Ramos (cell line): ENCODE data around the gene MAGI2.

Experiments
- in situ Hi-C: fragments of 300-500 bp; cut with MboI; formaldehyde crosslinking; loops from one replicate; pipeline ENCODE4 v1.14.3; 2022; ENCODE audit warnings: low sequenced_read_pairs; ENCODE audit not compliant: unreplicated experiment

MAGI2 gene

GRCh38 chr7:79199266-79199665 is 254.2 kb downstream of the MAGI2 start:
- in situ Hi-C loops = no loop called here

GRCh38 chr7:79185605-79186004 is 267.9 kb downstream of the MAGI2 start:
- in situ Hi-C loops = no loop called here

GRCh38 chr7:79182283-79182682 is 271.2 kb downstream of the MAGI2 start:
- in situ Hi-C loops = no loop called here

- in situ Hi-C loops = no loop called here
Observed at GRCh38 chr7:79180533-79180932, 272.9 kb downstream of the MAGI2 start.

DNA sequence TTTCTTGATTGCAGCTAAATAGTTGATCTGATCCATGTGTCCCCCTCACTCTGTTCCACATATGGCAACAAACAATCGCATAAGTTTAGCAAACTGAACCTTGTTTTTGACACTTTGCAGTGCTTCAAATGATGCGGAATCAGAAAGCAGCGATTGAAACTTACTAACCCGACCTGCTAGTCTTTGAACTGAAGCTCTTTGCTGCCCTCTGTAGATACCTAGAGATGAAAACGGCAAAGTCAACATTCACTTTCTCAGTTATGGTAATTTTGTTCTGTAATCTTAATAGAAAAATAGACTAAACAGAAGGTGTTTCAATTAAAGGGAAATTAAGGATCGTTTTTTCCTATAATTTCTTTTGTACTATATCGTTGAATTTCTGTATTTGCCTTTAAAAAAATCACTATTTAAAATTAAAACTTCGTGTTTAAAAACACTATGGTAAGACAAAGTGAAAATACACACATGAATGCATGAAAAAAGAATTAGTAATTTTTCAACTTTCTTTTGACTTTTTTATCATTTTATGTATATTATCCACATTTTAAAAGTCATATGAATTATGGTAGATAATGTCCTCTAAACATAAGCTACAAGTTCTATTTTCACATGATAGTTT is 276.5 kb downstream of the MAGI2 start:
- in situ Hi-C loops = no loop called here

GRCh38 chr7:79175374-79175773 is 278.1 kb downstream of the MAGI2 start:
- in situ Hi-C loops = no loop called here

GRCh38 chr7:79165225-79165624 is 288.2 kb downstream of the MAGI2 start:
- in situ Hi-C loops = no loop called here

- in situ Hi-C loops = no loop called here
Observed at GRCh38 chr7:79159040-79159664, 294.3 kb downstream of the MAGI2 start.

- in situ Hi-C loops = no loop called here
Observed at GRCh38 chr7:79157281-79157680, 296.2 kb downstream of the MAGI2 start.

GRCh38 chr7:79149831-79150230 is 303.6 kb downstream of the MAGI2 start:
- in situ Hi-C loops = no loop called here

GRCh38 chr7:79142706-79143105 is 310.8 kb downstream of the MAGI2 start:
- in situ Hi-C loops = no loop called here

DNA sequence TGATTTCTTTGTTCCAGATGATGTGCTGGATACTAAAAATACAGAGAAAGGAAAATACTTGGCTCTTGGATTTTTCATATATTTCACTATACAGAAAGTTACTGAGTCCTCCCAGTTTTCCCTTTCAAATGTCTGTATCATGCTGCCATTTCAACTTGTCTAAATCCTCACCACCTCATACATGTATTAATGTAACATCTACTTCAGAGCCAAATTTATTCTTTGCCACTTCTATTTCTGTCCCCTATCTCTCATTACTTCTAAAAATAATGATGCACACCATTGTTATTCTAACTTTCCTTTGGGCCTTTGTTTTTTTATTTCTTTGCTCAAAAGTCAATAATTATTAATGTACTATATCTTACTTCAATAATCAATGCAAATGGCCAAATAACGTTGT is 312.2 kb downstream of the MAGI2 start:
- in situ Hi-C loops = no loop called here

GRCh38 chr7:79137942-79138341 is 315.5 kb downstream of the MAGI2 start:
- in situ Hi-C loops = no loop called here

- in situ Hi-C loops = no loop called here
Observed at GRCh38 chr7:79132844-79133451, 320.5 kb downstream of the MAGI2 start.

- in situ Hi-C loops = no loop called here
Observed at GRCh38 chr7:79130715-79131114, 322.8 kb downstream of the MAGI2 start.

GRCh38 chr7:79124331-79124730 is 329.1 kb downstream of the MAGI2 start:
- in situ Hi-C loops = no loop called here

DNA sequence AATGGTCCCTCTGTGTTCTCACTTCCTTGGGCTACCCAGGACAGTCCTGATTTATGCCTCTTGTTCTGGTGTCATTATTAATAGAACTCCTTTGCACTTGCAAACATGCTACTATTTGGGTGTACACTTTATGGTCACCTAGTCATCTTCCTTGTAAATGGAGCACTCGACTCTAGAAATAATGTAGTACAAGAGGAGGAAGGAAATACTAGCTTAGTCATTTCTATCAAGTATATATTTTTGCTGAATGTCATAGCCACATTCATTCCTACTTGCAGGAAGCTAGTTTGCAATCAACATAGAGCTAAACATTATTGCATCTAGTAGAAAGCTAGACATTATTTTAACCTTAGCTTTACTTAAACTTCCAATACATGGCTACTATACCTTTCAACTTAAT is 335.3 kb downstream of the MAGI2 start:
- in situ Hi-C loops = no loop called here

DNA sequence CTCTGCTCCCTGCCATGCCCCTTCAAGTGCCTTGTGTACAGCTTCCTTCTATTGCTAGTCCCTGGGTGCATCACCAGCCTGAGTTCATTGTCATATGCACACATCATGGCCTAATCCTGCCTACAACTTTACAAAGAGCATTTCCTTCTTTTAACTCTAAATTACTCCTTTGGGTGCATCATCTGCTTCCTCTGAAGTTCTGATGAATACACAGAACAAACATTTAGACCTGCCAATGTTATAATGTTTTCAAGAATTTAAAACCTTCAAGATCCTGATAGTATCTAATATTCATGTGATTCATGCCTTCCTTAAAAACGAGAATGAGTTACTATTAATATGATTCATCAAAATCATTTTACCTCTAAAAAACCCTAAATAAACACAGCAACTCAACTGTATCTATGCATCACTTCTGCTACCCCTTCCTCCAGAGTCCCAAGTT is 357.1 kb downstream of the MAGI2 start:
- in situ Hi-C loops = no loop called here

DNA sequence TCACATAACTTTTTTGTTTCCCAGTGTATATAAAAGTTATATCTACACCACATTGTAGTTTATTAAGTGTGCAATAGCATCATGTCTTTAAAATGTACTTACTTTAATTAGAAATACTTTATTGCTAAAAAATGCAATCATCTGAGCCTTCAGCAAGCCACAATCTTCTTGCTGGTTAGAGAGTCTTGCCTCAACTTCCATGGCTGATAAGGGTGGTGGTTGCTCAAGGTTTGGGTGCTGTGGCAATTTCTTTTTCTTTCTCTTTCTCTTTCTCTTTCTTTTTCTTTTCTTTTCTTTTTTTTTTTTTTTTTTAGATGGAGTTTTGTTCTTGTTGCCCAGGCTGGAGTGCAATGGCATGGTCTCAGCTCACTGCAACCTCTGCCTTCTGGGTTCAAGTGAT is 360.0 kb downstream of the MAGI2 start:
- in situ Hi-C loops = no loop called here

DNA sequence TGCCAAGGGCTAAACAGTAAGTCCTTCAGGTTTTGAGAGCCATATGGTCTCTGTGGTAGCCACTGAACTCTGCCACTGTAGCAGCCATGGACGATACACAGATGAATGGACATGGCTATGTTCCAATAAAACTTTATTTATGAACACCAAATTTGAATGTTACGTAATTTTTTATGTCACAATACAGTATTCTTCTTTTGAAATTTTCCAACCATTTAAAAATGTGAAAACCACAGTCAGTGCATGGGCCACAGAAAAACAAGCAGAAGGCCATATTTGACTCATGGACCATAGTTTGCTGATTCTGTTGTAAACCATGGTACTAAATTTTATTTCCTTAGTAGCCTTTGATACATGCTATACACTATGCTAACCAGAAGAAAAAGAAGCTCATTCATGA is 361.8 kb downstream of the MAGI2 start:
- in situ Hi-C loops = no loop called here

GRCh38 chr7:79091011-79091410 is 362.5 kb downstream of the MAGI2 start:
- in situ Hi-C loops = no loop called here

- in situ Hi-C loops = no loop called here
Observed at GRCh38 chr7:79090543-79090942, 362.9 kb downstream of the MAGI2 start.
